HepG2 (cell line): ENCODE measurements around the gene SAPCD2.

ENCODE experiments used
- BCL6 ChIP-seq: IDR thresholded peaks from 2 replicates; pipeline ENCODE4 v1.6.1; 2016; ENCODE audit warnings: missing genetic modification reagents, missing compliant biosample characterization
- BHLHE40 ChIP-seq: IDR thresholded peaks from 2 replicates; pipeline ENCODE4 v1.6.1; 2011; ENCODE audit warnings: low read length, improper control_type of control experiment
- CAMTA2 ChIP-seq: sonication (generic); formaldehyde crosslinking; IDR thresholded peaks from 2 replicates; pipeline ENCODE4 v1.4.0; 2020; ENCODE audit warnings: mild to moderate bottlenecking, missing genetic modification reagents, borderline replicate concordance
- CEBPB ChIP-seq: IDR thresholded peaks from 2 replicates; pipeline ENCODE4 v1.6.1; 2011; ENCODE audit warnings: low read depth, low read length, improper control_type of control experiment, borderline replicate concordance
- KMT2A ChIP-seq: sonication (generic); formaldehyde crosslinking; IDR thresholded peaks from 2 replicates; pipeline ENCODE4 v1.4.0; 2020; ENCODE audit warnings: missing genetic modification reagents
- MIER3 ChIP-seq: IDR thresholded peaks from 2 replicates; pipeline ENCODE4 v1.6.1; 2016; ENCODE audit warnings: missing compliant biosample characterization, borderline replicate concordance
- MYNN ChIP-seq: sonication (generic); formaldehyde crosslinking; IDR thresholded peaks from 2 replicates; pipeline ENCODE4 v1.4.0; 2020; ENCODE audit warnings: mild to moderate bottlenecking, low read depth, missing genetic modification reagents
- MYPOP ChIP-seq: sonication (generic); formaldehyde crosslinking; IDR thresholded peaks from 2 replicates; pipeline ENCODE4 v1.8.1; 2023; ENCODE audit warnings: mild to moderate bottlenecking, moderate library complexity, missing genetic modification reagents
- MZF1 ChIP-seq: sonication (generic); formaldehyde crosslinking; IDR thresholded peaks from 2 replicates; pipeline ENCODE4 v1.8.1; 2023; ENCODE audit warnings: mild to moderate bottlenecking, missing genetic modification reagents, borderline replicate concordance
- NFRKB ChIP-seq: fragments of 450-650 bp; IDR thresholded peaks from 2 replicates; pipeline ENCODE4 v1.6.1; 2017
- POLR2A ChIP-seq, 2 experiments: IDR thresholded peaks; 2 replicates each; pipeline ENCODE4 v1.6.1; 2011; ENCODE audit warnings: low read depth in 2 of 2, low read length in 2 of 2, mild to moderate bottlenecking in 1 of 2, moderate library complexity in 1 of 2; ENCODE audit not compliant: insufficient read depth in 1 of 2
- REST ChIP-seq, 2 experiments: IDR thresholded peaks; 2 replicates each; pipeline ENCODE4 v1.6.1; 2011 to 2012; ENCODE audit warnings: low read length in 2 of 2, borderline replicate concordance in 1 of 2, low read depth in 1 of 2, mild to moderate bottlenecking in 1 of 2, moderate library complexity in 1 of 2
- ZNF224 ChIP-seq: sonication (generic); formaldehyde crosslinking; IDR thresholded peaks from 2 replicates; pipeline ENCODE4 v1.5.0; 2020; ENCODE audit warnings: mild to moderate bottlenecking, missing genetic modification reagents
- TF ChIP-seq, protein P1 (sequence below): sonication (generic); formaldehyde crosslinking; IDR thresholded peaks from 2 replicates; pipeline ENCODE4 v1.5.0; 2020; ENCODE audit warnings: mild to moderate bottlenecking, missing genetic modification reagents, moderate library complexity

GRCh38 chr9:137035507-137035834 lies 34.9 kb downstream of the SAPCD2 start:
- TF ChIP-seq CEBPB (no peak), MYNN (CRISPR knock-in tag) (no peak), ZNF224 (no peak), REST (IDR thresholded peaks at IDR 0.05; ENCODE audit: borderline replicate concordance in 1 of 2, low read depth in 1 of 2, low read length in 2 of 2) (no peak), NFRKB (no peak), KMT2A (CRISPR knock-in tag) (no peak), CAMTA2 (CRISPR knock-in tag) (no peak), BHLHE40 (no peak), MYPOP (CRISPR knock-in tag) (no peak), MIER3 (no peak; the same call in 1 of the 2 replicates), BCL6 (CRISPR knock-in tag) (no peak), POLR2A (IDR thresholded peaks at IDR 0.05; ENCODE audit: insufficient read depth in 1 of 2, low read depth in 2 of 2, low read length in 2 of 2) (no peak), MZF1 (no peak)
- TF ChIP-seq, protein P1, sequence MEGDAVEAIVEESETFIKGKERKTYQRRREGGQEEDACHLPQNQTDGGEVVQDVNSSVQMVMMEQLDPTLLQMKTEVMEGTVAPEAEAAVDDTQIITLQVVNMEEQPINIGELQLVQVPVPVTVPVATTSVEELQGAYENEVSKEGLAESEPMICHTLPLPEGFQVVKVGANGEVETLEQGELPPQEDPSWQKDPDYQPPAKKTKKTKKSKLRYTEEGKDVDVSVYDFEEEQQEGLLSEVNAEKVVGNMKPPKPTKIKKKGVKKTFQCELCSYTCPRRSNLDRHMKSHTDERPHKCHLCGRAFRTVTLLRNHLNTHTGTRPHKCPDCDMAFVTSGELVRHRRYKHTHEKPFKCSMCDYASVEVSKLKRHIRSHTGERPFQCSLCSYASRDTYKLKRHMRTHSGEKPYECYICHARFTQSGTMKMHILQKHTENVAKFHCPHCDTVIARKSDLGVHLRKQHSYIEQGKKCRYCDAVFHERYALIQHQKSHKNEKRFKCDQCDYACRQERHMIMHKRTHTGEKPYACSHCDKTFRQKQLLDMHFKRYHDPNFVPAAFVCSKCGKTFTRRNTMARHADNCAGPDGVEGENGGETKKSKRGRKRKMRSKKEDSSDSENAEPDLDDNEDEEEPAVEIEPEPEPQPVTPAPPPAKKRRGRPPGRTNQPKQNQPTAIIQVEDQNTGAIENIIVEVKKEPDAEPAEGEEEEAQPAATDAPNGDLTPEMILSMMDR (CRISPR knock-in tag), result no peak
